SK-N-SH (cell line): Measurements from ENCODE around the gene RGS13. TPM values are rescaled to one million over a fixed set of nuclear protein-coding genes. Genes with fewer than 3 reads are reported as not detected.

Experiments
- CTCF ChIA-PET: fragments of 300-600, 350-600 bp; formaldehyde crosslinking; extraction: SDS; loops from one replicate; lab custom pipeline; 2021; lab: Yijun Ruan, JAX
- POLR2A ChIA-PET: fragments of 350-600 bp; sonication (Branson Sonifier 250); formaldehyde crosslinking; extraction: SDS; loops from one replicate; lab custom pipeline; 2020; ENCODE audit warnings: antibody characterized with exemption, inconsistent platforms; lab: Yijun Ruan, JAX
- DNase-seq: peaks from one replicate; pipeline ENCODE4 v3.0.0; 2012
- H2AFZ ChIP-seq: fragments of 200-600 bp; sonication (generic); 2 replicates; pipeline ENCODE4 v1.8.1; 2016; ENCODE audit warnings: antibody characterized with exemption, mild to moderate bottlenecking, low read depth
- H3F3A ChIP-seq: fragments of 200-600 bp; sonication (generic); replicated peaks from 2 replicates; pipeline ENCODE3; 2016; ENCODE audit warnings: antibody characterized with exemption, mild to moderate bottlenecking; ENCODE audit not compliant: insufficient read depth
- H3K27ac ChIP-seq, 2 experiments: fragments of 200-500 bp in 1 of 2; fragments of 200-600 bp in 1 of 2; sonication (Bioruptor generic) in 1 of 2; sonication (generic), shearing (Covaris generic) in 1 of 2; 2 replicates each; pipeline versions ENCODE4 v1.5.1 to v1.6.1; 2014 to 2016; ENCODE audit warnings: low read depth in 2 of 2, inconsistent platforms in 1 of 2, low read length in 1 of 2, mild to moderate bottlenecking in 1 of 2, mixed read lengths in 1 of 2
- H3K27me3 ChIP-seq: fragments of 200-600 bp; sonication (generic), shearing (Covaris generic); 2 replicates; pipeline ENCODE4 v1.6.1; 2016; ENCODE audit warnings: mixed run types; ENCODE audit not compliant: insufficient read depth
- H3K36me3 ChIP-seq, 2 experiments: fragments of 200-500 bp in 1 of 2; fragments of 200-600 bp in 1 of 2; sonication (Bioruptor generic) in 1 of 2; sonication (generic) in 1 of 2; replicated peaks in 1 of 2; 2 replicates each; pipeline versions ENCODE3 to v1.5.1; 2014 to 2016; ENCODE audit warnings: low read length in 1 of 2, mild to moderate bottlenecking in 1 of 2; ENCODE audit not compliant: insufficient read depth in 2 of 2, control insufficient read depth in 1 of 2
- H3K4me1 ChIP-seq, 2 experiments: fragments of 200-500 bp in 1 of 2; fragments of 200-600 bp in 1 of 2; sonication (Bioruptor generic) in 1 of 2; sonication (generic), shearing (Covaris generic) in 1 of 2; 2 replicates each; pipeline versions ENCODE4 v1.5.1 to v1.6.1; 2014 to 2016; ENCODE audit warnings: low read depth in 1 of 2, low read length in 1 of 2, mixed run types in 1 of 2; ENCODE audit not compliant: insufficient read depth in 2 of 2, control insufficient read depth in 1 of 2
- H3K4me2 ChIP-seq: fragments of 200-600 bp; sonication (generic), shearing (Covaris generic); 2 replicates; pipeline ENCODE4 v1.6.1; 2017; ENCODE audit warnings: mixed run types
- H3K4me3 ChIP-seq, 2 experiments: fragments of 200-500 bp in 1 of 2; fragments of 200-600 bp in 1 of 2; sonication (Bioruptor generic) in 1 of 2; sonication (generic), shearing (Covaris generic) in 1 of 2; 2 replicates each; pipeline versions ENCODE4 v1.5.1 to v1.8.1; 2014 to 2016; ENCODE audit warnings: low read depth in 2 of 2, inconsistent platforms in 1 of 2, low read length in 1 of 2, mild to moderate bottlenecking in 1 of 2, mixed read lengths in 1 of 2, moderate library complexity in 1 of 2
- H3K79me2 ChIP-seq: fragments of 200-600 bp; sonication (generic); 2 replicates; pipeline ENCODE4 v1.8.1; 2017; ENCODE audit warnings: mild to moderate bottlenecking; ENCODE audit not compliant: insufficient read depth
- H3K9ac ChIP-seq: fragments of 200-600 bp; sonication (generic); 2 replicates; pipeline ENCODE4 v1.6.1; 2017; ENCODE audit warnings: mixed run types
- H3K9me2 ChIP-seq: fragments of 200-600 bp; sonication (generic); 2 replicates; pipeline ENCODE4 v1.6.1; 2017; ENCODE audit warnings: mixed run types
- H3K9me3 ChIP-seq: fragments of 200-600 bp; sonication (generic); 2 replicates; pipeline ENCODE4 v1.6.1; 2017; ENCODE audit warnings: mixed run types, mild to moderate bottlenecking, moderate library complexity
- H4K20me1 ChIP-seq: fragments of 200-600 bp; sonication (generic); 2 replicates; pipeline ENCODE4 v1.6.1; 2017; ENCODE audit warnings: mild to moderate bottlenecking, mixed run types; ENCODE audit not compliant: insufficient read depth
- FOXJ3 ChIP-seq: sonication (generic); formaldehyde crosslinking; IDR thresholded peaks from 2 replicates; pipeline ENCODE4 v1.5.1; 2020; ENCODE audit warnings: mild to moderate bottlenecking, missing genetic modification reagents
- MEF2A ChIP-seq: IDR thresholded peaks from 2 replicates; pipeline ENCODE4 v1.4.0; 2012; ENCODE audit warnings: low read depth, borderline replicate concordance
- MXI1 ChIP-seq: IDR thresholded peaks from 2 replicates; pipeline ENCODE4 v1.6.1; 2012; ENCODE audit warnings: mild to moderate bottlenecking, low read depth, low read length, improper control_type of control experiment
- RAD21 ChIP-seq: IDR thresholded peaks from 2 replicates; pipeline ENCODE4 v1.6.1; 2012; ENCODE audit warnings: mild to moderate bottlenecking, low read length
- SMC3 ChIP-seq: IDR thresholded peaks from 2 replicates; pipeline ENCODE4 v1.6.1; 2012; ENCODE audit warnings: low read depth, low read length, improper control_type of control experiment
- whole genome bisulfite sequencing: methylation state at CpG from one replicate; pipeline ENCODE4 v1.1.6; 2017; ENCODE audit warnings: low lambda C conversion rate; 5-methylcytosine and 5-hydroxymethylcytosine counted together
- polyA plus RNA-seq, 3 experiments: library from polyadenylated mRNA; depleted of rRNA; stranded (reverse); fragments of >200 nt; gene quantifications; 2 replicates each; pipeline ENCODE4 v1.2.3, GENCODE V29; 2012
- TF ChIP-seq, protein P1 (sequence below): fragments of 200-600 bp; sonication (generic); IDR thresholded peaks from 2 replicates; pipeline ENCODE4 v1.6.1; 2017; ENCODE audit warnings: antibody characterized with exemption, mild to moderate bottlenecking, moderate library complexity
- TF ChIP-seq, protein P2 (sequence below): IDR thresholded peaks from 2 replicates; pipeline ENCODE4 v1.6.1; 2012; ENCODE audit warnings: mild to moderate bottlenecking, low read depth, low read length, moderate library complexity
- TF ChIP-seq, protein P3 (sequence below): IDR thresholded peaks from 2 replicates; pipeline ENCODE4 v1.4.0; 2012; ENCODE audit warnings: low read depth, borderline replicate concordance

Gene RGS13
- polyA plus RNA-seq, 1 of the 3 experiments (the other 2 are of a cell fraction): not detected

DNA sequence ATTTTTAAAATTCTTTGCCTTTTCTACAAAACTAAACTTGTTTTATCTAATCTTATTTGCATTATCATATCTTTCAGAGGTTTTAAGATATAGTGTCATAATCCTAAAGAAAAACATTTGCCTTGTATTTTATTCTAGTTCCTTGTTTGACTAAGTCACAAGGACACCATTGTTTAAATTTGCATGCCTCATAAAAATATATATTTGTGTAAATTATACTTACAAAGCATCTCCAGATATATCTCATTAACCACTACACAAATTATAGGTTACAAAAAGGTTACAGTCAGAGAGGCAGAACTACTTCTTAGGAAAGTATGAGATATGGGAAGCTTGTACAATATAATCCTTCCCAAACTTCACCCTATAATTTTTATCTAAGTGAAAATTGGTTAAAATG is 4.2 kb upstream of the RGS13 start:
- TF ChIP-seq SMC3 (no peak), MEF2A (no peak), RAD21 (no peak)
- TF ChIP-seq, protein P1, sequence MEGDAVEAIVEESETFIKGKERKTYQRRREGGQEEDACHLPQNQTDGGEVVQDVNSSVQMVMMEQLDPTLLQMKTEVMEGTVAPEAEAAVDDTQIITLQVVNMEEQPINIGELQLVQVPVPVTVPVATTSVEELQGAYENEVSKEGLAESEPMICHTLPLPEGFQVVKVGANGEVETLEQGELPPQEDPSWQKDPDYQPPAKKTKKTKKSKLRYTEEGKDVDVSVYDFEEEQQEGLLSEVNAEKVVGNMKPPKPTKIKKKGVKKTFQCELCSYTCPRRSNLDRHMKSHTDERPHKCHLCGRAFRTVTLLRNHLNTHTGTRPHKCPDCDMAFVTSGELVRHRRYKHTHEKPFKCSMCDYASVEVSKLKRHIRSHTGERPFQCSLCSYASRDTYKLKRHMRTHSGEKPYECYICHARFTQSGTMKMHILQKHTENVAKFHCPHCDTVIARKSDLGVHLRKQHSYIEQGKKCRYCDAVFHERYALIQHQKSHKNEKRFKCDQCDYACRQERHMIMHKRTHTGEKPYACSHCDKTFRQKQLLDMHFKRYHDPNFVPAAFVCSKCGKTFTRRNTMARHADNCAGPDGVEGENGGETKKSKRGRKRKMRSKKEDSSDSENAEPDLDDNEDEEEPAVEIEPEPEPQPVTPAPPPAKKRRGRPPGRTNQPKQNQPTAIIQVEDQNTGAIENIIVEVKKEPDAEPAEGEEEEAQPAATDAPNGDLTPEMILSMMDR: no peak
- TF ChIP-seq, protein P2, sequence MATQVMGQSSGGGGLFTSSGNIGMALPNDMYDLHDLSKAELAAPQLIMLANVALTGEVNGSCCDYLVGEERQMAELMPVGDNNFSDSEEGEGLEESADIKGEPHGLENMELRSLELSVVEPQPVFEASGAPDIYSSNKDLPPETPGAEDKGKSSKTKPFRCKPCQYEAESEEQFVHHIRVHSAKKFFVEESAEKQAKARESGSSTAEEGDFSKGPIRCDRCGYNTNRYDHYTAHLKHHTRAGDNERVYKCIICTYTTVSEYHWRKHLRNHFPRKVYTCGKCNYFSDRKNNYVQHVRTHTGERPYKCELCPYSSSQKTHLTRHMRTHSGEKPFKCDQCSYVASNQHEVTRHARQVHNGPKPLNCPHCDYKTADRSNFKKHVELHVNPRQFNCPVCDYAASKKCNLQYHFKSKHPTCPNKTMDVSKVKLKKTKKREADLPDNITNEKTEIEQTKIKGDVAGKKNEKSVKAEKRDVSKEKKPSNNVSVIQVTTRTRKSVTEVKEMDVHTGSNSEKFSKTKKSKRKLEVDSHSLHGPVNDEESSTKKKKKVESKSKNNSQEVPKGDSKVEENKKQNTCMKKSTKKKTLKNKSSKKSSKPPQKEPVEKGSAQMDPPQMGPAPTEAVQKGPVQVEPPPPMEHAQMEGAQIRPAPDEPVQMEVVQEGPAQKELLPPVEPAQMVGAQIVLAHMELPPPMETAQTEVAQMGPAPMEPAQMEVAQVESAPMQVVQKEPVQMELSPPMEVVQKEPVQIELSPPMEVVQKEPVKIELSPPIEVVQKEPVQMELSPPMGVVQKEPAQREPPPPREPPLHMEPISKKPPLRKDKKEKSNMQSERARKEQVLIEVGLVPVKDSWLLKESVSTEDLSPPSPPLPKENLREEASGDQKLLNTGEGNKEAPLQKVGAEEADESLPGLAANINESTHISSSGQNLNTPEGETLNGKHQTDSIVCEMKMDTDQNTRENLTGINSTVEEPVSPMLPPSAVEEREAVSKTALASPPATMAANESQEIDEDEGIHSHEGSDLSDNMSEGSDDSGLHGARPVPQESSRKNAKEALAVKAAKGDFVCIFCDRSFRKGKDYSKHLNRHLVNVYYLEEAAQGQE: no peak
- TF ChIP-seq, protein P3, sequence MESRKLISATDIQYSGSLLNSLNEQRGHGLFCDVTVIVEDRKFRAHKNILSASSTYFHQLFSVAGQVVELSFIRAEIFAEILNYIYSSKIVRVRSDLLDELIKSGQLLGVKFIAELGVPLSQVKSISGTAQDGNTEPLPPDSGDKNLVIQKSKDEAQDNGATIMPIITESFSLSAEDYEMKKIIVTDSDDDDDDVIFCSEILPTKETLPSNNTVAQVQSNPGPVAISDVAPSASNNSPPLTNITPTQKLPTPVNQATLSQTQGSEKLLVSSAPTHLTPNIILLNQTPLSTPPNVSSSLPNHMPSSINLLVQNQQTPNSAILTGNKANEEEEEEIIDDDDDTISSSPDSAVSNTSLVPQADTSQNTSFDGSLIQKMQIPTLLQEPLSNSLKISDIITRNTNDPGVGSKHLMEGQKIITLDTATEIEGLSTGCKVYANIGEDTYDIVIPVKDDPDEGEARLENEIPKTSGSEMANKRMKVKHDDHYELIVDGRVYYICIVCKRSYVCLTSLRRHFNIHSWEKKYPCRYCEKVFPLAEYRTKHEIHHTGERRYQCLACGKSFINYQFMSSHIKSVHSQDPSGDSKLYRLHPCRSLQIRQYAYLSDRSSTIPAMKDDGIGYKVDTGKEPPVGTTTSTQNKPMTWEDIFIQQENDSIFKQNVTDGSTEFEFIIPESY: no peak
- no peaks in the 10 kb centered on the region for H3F3A ChIP-seq
- CTCF ChIA-PET: interaction anchor here (0.8 to 1.6 kb wide), 5 partner anchors 12 to 174 kb away, joined by 3 to 4 read pairs (median 3); no protein-coding TSS in a partner anchor

DNA sequence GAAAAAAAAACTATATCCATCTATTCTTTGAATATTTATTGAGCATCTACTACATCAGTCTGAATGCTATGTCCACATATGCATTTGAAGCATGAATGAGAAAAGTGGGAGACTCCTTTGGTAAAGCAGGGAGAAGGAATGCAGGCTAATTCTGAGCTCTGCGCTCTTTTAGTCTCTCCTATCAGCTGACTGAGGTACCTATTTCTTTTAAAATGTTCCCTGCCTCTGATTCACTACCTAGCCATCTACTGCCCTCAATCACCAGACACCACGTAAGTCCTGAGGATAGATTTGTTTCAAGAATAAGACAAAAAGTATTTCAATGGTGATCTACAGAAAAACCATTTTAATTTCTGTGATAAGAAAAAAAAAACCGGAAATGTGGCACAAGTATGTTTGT is 3.8 kb upstream of the RGS13 start:
- POLR2A ChIA-PET: no interaction called here
- no peak for DNase-seq

More for the DNA sequence above, 4.2 kb upstream of the RGS13 start:
- Histone ChIP-seq H4K20me1 (no peaks in the 10 kb centered on the region), H3K36me3 (no peaks in the 10 kb centered on the region), H3K27me3 (no peaks in the 10 kb centered on the region), H2AFZ (peak overlapping the region; percentile 43; the same call in 1 of the 2 replicates), H3K4me3 (no peak overlapping the region), H3K4me2 (no peak overlapping the region), H3K4me1 (peaks cover 0 to 20% of the 10 kb centered on the region in 2 experiments; a peak in 3 of 4 replicates), H3K9me3 (no peaks in the 10 kb centered on the region), H3K9me2 (no peaks in the 10 kb centered on the region), H3K9ac (no peak overlapping the region), H3K79me2 (no peaks in the 10 kb centered on the region), H3K27ac (peak overlapping the region in 1 of 2 experiments; percentile 76; a peak in 1 of 4 replicates)
- no peak for DNase-seq
- POLR2A ChIA-PET: no interaction called here

More for the DNA sequence above, 3.8 kb upstream of the RGS13 start:
- Histone ChIP-seq H4K20me1 (no peaks in the 10 kb centered on the region), H3K79me2 (no peaks in the 10 kb centered on the region), H3K9me2 (no peaks in the 10 kb centered on the region), H3K9ac (no peak overlapping the region), H3K4me3 (no peak overlapping the region), H3K4me1 (peaks cover 0 to 19% of the 10 kb centered on the region in 2 experiments; a peak in 2 of 4 replicates), H3K4me2 (no peak overlapping the region), H3F3A (no peaks in the 10 kb centered on the region), H3K9me3 (no peaks in the 10 kb centered on the region), H3K27ac (peak overlapping the region in 1 of 2 experiments; percentile 76; a peak in 2 of 4 replicates), H3K27me3 (no peaks in the 10 kb centered on the region), H2AFZ (peak overlapping the region; percentile 43; the same call in 1 of the 2 replicates), H3K36me3 (no peaks in the 10 kb centered on the region)
- 57% methylated on average over 3 of the region's 3 CpGs for WGBS
- CTCF ChIA-PET: interaction anchor here (0.8 to 1.6 kb wide), 5 partner anchors 18 to 173 kb away, joined by 3 to 4 read pairs (median 3); no protein-coding TSS in a partner anchor
- TF ChIP-seq FOXJ3 (no peak), MXI1 (no peak)
